ENCODE measurements around the gene SFMBT2.

SFMBT2 gene

GRCh38 chr10:7298495-7298894 is 112.3 kb downstream of the SFMBT2 start:
- no peak for DNase-seq (ENCODE audit: low read depth)

- no peak for DNase-seq (ENCODE audit: low read depth)
These were observed 113.7 kb downstream of the SFMBT2 start for GRCh38 chr10:7297094-7297493.

GRCh38 chr10:7296648-7297047 is 114.2 kb downstream of the SFMBT2 start:
- DNase-seq (ENCODE audit: low read depth): no peak

GRCh38 chr10:7296076-7296475 is 114.8 kb downstream of the SFMBT2 start:
- no peak for DNase-seq (ENCODE audit: low read depth)

- DNase-seq (ENCODE audit: low read depth): no peak
These were observed 117.4 kb downstream of the SFMBT2 start for GRCh38 chr10:7293378-7293920.

GRCh38 chr10:7291487-7292270 is 119.2 kb downstream of the SFMBT2 start:
- DNase-seq (ENCODE audit: low read depth): no peak

GRCh38 chr10:7288060-7288690 is 122.7 kb downstream of the SFMBT2 start:
- no peak for DNase-seq (ENCODE audit: low read depth)

GRCh38 chr10:7287377-7287776 is 123.5 kb downstream of the SFMBT2 start:
- DNase-seq (ENCODE audit: low read depth): no peak

GRCh38 chr10:7285522-7286322 is 125.1 kb downstream of the SFMBT2 start:
- DNase-seq (ENCODE audit: low read depth): no peak

- DNase-seq (ENCODE audit: low read depth): no peak
These were observed 127.6 kb downstream of the SFMBT2 start for GRCh38 chr10:7283246-7283645.

GRCh38 chr10:7282457-7282856 is 128.4 kb downstream of the SFMBT2 start:
- DNase-seq (ENCODE audit: low read depth): no peak

- no peak for DNase-seq (ENCODE audit: low read depth)
These were observed 129.4 kb downstream of the SFMBT2 start for GRCh38 chr10:7281429-7281828.

- no peak for DNase-seq (ENCODE audit: low read depth)
These were observed 131.5 kb downstream of the SFMBT2 start for GRCh38 chr10:7279303-7279702.

- no peak for DNase-seq (ENCODE audit: low read depth)
These were observed 133.0 kb downstream of the SFMBT2 start for GRCh38 chr10:7277867-7278266.

- DNase-seq (ENCODE audit: low read depth): no peak
These were observed 133.4 kb downstream of the SFMBT2 start for GRCh38 chr10:7277432-7277831.

GRCh38 chr10:7275761-7276440 is 134.9 kb downstream of the SFMBT2 start:
- no peak for DNase-seq (ENCODE audit: low read depth)

GRCh38 chr10:7274293-7274692 is 136.5 kb downstream of the SFMBT2 start:
- no peak for DNase-seq (ENCODE audit: low read depth)

GRCh38 chr10:7272008-7272407 is 138.8 kb downstream of the SFMBT2 start:
- DNase-seq (ENCODE audit: low read depth): no peak

- DNase-seq (ENCODE audit: low read depth): no peak
These were observed 140.8 kb downstream of the SFMBT2 start for GRCh38 chr10:7269988-7270387.

- DNase-seq (ENCODE audit: low read depth): no peak
These were observed 143.7 kb downstream of the SFMBT2 start for GRCh38 chr10:7267142-7267541.

GRCh38 chr10:7265396-7266123 is 145.3 kb downstream of the SFMBT2 start:
- no peak for DNase-seq (ENCODE audit: low read depth)
